ENCODE measurements around the gene KY.

KY gene

DNA sequence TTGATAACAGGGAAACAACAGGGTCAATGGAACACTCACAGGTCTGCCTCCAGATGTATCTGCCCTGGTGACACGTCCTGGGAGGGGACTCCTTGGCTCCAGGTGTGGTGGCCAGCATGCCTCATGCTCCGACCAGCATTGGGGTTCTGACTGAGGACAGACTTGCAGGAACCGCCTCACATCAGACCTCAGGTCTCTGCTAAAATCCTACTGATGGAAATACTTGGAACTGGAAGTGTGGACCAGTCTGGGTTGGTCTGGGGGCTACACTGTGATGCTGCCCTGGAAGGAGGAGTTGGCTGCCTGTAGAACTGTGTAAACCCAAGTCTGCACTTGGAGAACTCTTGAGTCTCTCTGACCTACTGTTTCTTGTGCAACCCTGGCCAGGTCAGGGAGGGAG is 17.1 kb upstream of the KY start:
- no peak for DNase-seq

DNA sequence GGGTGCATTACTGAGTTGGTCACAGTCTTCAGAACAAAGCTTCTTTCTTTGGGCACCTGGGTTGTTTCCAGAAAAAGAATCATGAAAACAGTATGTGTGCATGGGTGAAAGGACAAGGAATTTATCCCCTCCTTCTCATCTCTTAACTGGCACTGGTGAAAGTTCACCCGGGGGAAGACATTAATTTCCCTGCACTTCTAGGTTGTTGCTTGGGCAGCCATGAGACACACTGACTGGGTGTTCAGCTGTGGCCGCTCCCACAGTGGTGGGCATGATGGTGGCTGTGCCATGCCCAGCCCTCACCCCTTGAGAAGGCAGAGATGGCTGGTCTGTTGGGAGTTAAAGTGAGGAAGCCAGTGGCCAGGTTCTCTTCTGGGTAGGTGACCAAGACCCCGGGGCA is 16.6 kb upstream of the KY start:
- no peak for DNase-seq

DNA sequence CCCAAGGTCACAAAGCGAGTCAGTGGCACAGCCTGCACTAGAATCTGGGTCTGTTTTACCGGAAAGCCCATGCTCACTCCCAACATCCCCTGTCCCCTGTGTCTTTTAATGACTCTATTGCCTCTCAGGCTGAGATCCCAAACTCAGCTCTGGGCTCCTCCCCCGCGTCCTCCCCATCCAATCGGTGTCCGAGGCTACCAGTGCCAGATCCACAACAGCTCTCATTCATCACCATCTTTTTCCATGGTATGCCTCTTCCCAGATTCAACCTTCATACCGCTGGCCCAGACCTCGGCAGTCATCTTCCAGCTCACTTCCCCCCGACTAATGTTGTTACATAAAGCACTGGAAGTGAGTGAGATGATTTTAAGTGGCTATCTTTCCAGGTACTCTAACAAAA is 16.1 kb upstream of the KY start:
- no peak for DNase-seq

DNA sequence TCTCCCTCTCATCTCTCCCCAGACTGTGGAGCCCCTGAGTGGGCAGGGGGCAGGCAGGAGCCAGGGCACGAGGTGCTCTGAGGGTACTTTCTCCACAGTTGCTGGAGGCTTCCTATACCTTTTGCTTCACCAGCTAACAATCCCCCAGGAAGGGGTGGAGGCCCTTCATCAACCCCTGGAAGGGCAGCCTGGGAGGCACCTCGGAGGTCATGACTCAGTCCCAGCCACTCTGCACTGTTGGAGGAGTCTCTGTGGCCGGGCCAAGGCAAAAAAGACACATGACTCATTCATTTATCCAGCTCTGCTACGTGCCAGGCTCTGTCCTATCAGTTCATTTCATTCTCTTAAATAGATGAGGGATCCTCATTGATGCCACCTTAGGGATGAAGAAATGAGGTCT is 15.6 kb upstream of the KY start:
- no peak for DNase-seq

DNA sequence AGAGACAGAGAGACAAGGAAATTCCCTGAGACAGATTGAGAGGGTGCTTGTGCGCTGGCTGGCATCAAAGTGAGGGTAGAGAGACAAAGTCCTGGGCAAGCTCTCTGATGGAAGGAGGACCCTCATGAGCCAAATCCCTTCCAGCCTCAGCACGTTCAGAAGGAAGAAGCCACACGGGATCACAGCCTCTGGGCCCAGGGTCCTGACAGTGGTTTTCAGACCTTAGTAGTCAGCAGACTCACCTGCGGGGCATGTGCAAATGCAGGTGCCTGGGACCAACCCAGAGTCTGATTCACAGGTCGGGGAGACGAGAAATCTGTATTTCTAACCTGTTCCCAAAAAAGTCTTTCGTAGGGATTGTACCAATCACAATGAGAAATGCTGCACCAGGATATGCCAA is 15.2 kb upstream of the KY start:
- DNase-seq = no peak

DNA sequence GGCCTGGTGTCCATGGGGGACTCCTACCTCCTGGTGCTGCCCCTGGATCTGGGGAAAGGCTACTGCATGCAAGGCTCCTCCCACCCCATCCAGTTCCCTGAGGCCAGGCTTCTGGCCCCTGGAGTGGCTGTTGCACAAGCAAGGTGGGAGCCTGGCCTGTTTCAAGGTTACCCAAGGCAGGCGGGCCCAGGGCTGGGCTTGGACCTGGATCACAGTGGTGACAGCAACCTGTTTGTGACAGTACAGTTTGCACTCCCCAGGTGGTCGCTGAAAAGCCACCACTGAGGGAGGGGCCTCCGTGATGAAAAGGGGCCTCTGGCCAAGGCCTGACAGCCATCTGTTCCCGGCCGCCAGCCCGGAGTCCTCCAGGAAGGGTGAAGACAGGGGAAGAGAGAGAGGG is 14.4 kb upstream of the KY start:
- DNase-seq = no peak

DNA sequence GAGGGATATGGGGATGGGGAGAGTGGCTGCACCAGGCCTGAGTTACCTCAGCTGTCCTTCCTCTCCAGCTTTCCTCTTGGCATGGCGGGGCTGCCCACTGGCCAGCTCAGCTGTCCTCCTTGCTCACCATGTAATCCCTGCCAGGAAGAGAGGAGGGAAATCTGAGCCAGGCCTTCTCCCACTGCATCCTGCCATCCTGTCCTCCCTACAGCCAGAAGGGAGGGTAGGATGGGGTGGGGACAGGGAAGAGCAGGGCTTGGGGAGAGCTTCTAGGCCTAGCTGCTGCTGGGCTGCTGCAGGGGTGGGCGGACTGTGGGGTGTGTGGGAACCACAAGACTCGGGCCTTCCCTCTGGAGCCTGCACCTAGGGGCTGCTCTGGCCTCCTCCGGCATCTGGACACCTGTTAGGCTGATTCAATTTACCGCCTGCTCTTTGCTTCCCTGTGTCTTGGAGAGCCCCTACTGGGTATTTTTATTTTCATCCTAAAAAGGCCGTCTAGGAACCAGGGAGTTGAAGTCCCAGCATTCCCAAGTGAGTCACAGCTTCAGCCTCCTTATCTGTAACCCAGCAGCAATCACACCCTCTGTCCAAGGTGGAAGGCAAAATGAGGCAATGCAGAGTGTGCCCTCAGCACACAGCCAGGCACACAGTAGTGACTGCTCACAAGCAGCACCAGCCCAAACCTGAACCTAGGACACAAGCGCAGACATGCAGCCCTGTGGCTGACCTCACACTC is 13.1 kb upstream of the KY start:
- no peak for DNase-seq

DNA sequence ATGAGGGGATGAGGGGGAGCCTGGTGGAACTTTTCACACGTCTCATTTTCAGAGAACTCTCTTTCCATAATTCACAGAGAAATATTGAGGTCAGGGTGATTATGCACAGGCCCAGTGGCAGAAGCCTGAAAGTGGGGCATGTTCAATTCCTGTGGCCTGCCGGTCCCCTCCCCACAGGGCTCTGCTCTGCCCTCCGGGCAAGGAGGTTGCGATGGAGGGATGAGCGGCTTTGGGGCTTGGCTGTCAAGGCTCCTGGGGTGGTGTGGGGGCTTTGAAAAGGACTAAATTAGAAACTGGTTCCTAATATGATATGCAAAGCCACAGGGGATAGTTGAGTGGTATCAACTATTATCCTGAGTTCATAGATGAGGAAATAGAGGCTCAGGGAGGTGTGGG is 9.2 kb upstream of the KY start:
- no peak for DNase-seq

DNA sequence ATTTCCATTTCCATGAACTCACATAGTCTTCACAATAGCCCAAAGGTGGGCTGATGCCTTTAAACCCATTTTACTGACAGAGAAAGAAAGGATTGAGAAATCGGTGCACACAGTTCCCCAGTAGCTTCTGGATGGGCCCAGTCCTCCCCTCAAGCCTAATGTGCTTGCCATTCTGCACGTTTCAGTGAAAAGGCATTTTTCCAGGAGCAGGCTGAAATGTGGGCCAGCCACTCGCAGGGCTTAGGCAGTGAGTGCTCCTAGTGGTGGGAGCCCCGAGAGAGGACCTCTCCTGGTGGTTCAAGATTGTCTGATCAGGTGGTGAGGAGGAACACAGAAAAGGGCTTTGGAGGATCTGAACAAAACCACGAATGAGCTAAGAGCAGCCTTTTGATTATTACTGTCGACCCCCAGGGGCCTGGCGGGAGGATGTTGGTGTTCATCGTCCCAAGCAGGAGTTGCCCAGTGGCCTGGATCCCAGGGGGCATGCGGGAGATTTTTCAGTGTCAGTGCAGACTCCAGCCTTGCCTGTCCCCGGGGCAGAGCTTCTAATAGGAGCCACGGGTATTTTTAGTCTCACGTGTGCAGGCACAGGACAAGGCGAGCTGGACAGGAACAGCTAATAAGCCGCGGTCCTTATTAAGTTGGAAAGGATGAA is 8.7 kb upstream of the KY start:
- no peak for DNase-seq

DNA sequence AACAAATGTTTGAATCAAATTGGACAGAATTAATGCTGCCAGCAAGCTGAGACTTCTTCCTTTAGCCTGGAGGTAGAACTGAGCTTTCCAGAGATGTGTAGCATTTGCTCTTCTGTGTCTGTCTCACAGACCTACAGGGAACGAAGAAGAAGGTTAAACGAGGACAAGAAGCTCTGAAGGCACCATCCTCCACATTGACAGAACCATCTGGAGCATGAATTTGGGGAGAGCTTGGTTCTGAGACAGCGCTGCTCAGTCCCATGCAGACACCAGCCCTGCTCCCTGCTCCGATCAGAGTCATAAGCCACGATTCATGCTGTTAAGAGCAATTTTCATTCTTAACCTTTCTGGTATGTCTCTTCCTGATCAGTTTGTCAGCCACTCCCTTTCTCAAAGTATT is 7.7 kb upstream of the KY start:
- no peak for DNase-seq

DNA sequence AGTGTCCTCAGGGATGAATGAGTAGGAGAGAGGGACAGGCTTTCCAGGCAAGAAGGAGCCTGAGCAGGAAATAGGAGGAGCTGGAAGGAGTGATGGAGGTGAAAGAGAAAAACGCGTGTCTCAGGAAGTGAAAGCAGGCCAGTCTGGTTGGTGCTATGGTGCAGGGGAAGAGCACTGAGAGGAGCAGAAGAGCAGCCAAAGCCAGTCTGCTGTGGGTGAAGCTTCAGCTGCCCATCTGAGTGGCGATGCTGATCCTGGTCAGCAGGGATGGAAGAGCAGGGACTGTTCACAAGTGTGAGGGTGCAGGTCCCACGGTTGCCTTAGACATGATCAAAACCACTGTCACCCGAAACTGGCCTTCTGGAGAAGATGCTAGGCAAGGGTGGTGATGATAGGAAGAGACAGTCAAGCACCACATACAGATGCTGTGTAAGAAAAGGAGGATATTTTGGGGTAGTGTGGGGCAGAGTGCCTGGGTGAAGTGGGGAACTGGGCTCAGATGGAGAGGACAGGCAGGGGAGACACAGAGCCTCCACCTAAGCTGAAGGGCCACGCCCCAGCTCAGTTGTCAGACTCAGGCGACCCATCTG is 5.5 kb upstream of the KY start:
- no peak for DNase-seq

DNA sequence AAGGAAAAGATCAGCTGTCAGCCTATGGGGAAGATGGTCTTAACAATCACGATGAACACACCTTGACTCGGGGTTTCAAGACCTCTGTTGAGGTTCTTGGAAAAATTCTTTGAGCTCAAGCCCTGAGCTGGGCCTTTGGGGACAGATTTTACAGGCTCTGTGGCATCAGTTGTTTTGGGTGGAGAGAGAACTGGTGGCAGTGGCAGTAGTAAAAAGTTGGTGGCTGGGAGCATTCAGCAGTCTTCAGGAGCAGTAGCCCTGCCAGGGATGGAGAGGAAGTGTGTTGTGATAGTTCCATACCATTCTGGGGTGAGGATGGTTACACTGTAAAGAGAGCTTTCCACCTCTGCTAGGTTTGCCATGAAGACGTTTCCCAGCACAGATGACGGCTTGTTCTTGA is 4.9 kb upstream of the KY start:
- DNase-seq = no peak

DNA sequence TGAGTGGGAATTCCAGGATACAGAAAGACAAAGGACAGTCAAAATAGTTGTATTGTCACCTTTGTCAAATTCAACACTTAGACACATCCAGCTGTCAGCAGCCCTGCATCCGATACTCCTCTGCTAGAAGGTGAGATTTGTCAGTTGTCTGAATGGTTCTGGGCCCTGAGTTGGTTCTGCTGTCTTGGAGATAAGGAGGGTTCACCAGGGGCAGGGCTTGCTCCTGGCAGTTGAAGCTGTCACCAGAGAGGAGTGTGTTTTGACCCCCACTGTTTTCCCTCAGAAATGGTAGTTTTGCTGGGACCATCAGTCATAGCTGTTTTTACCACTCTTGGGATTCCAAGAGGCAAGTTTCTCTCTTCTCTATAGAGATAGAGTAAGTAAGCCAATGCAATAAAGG is 3.2 kb upstream of the KY start:
- DNase-seq = no peak

DNA sequence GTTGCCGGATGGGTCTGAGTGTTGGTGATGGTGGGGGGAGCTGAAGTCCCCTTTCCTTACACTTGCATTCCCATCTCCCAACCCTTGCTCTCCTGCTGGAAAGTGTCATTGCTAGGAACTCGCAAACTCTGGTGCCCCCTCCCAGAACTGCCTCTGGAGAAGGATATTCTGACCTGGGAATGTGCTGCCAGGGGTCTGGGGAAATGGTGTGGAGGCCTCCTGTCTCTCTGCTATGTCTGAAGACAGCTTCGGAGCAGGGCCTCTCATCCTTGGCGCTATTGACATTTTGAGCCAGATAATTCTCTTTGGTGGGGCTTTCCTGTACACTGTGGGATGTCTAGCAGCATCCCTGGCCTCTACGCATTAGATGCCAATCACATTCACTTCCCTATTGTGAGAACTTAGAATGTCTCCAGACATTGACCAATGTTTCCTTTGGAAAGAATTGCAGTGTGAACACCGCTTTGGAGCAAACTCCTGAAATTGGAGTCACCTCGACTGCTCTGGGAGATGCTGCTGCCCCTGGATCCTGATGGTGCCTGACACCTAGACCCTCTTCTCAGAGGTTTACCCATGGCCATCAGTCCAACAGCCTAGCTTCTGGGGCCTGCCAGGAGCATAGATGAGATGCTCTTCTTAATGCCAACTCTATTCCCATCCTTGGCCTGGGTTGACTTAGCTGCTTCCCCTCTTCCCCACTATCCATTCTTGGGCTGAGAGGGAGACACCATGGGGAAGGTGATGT is 2.2 kb upstream of the KY start:
- no peak for DNase-seq

DNA sequence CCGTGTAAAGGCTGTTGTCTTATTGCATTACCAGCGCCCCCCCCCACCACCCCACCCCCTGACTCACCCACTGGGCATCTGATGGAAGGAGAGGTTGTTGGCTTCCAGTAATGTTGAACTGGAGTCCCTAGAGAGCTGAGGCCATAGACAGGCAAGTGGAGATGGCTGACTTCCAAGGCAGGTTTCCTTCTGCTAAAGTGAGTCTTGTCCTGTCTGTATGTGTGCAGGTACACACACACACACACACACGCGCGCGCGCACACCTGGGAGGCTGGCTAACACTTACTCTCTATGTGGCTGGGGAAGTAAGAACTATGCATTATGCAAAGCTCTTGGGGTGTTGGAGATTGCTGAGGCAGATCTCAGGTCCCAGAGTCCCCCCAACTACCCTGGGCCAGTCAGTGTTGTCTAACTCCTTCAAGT is 1.6 kb upstream of the KY start:
- DNase-seq = peak; percentile 50

DNA sequence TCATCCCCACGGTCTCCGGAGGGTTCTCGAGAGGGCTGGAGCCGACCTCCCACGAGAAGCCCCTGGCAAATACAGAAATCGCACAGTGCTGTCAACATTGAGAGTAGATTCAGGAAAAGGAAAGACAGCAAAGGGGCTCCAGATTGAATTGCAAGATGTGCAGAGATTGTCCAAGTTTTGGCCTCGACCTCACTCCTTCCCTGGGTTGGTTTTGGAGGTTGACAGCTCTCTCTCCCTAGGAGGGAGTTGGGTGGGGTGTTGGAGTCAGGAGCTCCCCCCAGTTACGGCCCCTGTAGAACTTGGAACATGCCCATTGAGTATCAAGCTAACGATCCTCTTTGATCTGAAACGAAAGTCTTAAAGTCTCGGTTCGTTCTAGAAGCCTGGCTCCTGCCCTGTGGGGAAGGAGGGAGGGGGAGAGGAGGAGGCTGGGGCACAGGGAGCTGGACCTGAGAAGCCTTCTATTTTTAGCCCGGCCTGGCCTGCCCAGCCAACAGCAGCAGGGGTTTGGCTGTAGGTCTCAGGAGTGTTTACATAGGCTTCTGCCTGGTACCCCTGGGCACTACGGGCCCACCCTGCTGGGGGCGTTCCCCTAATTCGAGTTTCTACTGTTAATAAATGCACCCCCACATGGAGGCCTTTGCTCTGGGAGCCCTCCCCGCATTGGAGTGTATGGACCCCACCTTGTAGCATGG is 672 bp upstream of the KY start:
- no peak for DNase-seq

DNA sequence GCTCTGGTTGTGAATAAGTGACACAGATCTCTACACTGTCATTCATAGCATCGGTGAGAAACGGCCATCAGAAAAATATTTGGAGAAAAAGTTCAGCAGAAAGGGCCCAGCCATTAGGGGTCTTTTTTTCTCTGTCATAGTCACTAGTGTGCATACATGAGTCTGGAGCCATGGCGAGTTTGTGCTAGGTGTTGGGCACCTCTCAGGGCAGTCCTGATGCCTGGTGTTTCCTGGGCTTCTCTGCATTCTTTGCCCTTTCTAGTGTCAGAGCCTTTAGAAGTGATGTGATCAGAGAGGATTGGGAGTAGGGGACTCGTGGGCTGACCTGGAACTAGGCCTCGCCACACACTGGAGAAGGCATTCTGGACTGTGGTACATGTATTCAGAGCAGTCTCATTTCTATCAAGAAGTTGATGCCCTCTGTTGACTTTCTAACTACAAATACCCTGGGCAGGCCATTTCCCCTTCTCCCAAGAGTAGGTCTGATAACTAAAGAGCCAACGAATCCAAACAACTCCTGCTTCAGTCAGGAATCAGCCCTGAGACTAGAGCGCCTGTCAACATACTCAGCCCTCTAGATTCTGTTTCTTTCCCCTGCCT is 1.6 kb downstream of the KY start:
- no peak for DNase-seq

DNA sequence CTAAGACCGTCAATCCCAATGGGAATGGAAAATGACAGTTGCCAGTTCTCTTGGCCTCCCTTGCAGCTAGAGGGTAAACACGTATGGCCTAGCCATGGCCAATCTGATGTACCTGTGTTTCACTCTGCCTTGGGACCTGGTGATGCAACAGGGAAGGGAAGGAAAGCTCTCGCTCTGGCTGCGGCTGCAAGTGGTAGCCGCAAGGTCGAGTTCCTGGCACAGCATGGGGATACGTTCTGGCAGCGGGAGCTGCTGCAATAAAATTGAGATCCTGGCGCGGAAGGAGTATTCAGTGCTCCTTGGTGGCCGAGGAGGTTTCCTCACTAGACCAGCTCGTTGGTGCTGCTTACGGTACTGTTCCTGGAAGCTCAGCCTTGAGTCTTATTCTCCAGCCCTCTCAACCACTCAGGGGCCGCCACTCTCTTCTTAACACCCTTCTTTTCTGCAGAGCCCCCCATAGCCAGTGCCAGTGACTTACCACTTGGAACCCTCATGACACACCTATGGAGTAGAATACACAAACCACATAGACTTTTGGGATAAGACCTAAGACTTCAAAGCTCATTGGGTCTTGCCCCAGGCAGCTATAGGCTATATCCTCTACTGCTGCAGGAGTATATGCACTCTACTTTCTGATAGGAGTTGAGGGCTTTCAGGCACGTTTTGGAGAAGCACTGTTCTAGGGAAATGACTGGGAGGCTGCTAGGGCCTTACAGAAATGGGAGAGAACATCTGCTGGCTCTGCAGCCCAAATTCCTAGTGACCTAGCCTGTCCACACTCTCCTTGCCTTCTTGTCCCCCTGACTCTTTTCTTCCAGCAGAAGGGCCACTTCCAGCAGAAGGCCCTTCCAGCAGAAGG is 2.7 kb downstream of the KY start:
- no peak for DNase-seq

DNA sequence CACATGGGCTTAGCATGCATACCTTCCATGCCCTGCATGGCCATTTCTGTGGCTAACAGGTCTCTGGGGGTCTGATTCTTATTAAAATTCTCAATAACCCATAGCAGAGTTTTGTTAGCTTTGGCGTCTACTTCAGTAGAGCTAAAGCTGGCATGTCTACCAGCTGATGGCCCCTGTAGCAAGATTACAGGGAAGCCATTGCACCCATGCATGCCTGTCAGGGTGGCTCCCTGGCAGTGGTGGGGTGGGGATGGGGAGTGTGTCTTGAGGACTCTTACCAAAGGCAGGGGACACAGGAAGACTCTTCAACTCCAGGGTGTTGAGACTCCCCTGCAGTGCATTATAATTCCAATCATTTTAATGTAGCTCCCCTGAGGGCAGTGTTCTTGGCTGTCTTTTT is 4.7 kb downstream of the KY start:
- no peak for DNase-seq

DNA sequence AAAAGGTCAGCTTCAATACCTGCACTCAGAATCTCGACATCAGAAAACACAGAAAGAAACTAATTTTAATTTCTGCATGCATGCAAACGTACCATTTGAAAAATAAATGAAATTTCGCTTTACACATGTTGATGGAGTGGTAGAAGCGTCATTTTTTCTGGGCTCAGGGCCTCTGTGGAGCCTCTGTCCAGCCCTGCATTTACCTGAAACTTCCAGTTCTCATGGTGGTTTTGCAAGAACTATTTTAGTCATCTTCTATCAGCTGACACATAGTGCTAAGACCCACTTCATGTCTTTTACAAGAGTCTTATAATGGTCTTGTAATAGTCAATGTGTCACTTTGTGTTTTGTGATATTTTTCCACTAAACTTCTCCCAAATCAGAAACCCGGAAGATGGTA is 5.3 kb downstream of the KY start:
- no peak for DNase-seq

DNA sequence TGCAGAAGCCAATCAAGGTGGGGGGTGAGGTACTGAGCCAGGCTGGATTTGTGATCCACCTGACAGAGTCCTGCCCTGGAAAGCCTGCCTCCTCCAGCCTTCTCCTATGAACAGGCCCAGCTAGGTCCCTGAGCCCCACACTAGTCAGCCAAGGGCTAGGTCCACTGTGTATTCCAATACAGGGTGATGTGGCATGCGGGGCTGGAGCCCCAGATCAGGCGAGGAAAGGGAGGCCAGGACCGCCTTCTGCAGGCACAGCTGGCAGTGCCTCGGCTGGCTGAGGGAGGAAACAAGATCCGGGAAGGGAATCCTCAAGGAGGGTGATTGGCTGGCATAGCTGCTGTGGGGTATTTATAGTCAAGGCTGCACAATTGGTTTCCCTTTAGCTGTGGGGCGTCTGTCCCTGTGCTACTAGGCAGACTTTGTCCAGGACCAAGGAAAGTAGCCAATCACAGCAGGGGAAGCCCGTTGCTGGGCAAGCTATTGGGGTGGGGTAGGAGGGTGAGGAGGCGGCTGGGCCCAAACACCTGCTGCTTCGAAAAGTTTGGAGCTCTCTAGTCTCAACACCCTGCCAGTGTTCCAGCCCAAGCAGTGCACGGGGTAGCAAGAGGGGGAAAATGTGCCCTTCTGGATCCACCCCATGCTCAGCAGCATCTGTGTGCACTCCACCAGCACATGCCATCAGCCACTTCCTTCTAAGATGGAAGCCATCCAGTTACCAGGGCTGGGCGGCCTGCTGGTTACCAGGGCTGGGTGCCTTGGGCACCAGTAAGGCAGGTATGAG is 5.9 kb downstream of the KY start:
- no peak for DNase-seq

Data from NCI-H2029 (cell line).